MM.1S (cell line): Measurements from ENCODE around the gene BRWD1.

Experiments used
- DNase-seq: peaks from one replicate; pipeline ENCODE4 v3.0.0-alpha.2; 2015
- H2AFZ ChIP-seq: fragments of 300-600 bp; sonication (generic); 2 replicates; pipeline ENCODE4 v1.6.0; 2016; ENCODE audit warnings: antibody characterized with exemption, low read length
- H3F3A ChIP-seq: fragments of 300-600 bp; sonication (generic); 2 replicates; pipeline ENCODE4 v1.6.1; 2016; ENCODE audit warnings: mild to moderate bottlenecking, antibody characterized with exemption, low read length, moderate library complexity, mixed read lengths; ENCODE audit not compliant: insufficient read depth
- H3K27ac ChIP-seq: fragments of 300-600 bp; sonication (generic); 2 replicates; pipeline ENCODE4 v1.5.1; 2016; ENCODE audit warnings: mild to moderate bottlenecking, low read length
- H3K27me3 ChIP-seq: fragments of 300-600 bp; sonication (generic); replicated peaks from 2 replicates; pipeline ENCODE4 v1.6.0; 2016; ENCODE audit warnings: low read length; ENCODE audit not compliant: insufficient read depth
- H3K36me3 ChIP-seq: fragments of 300-600 bp; sonication (generic); replicated peaks from 2 replicates; pipeline ENCODE4 v1.6.1; 2016; ENCODE audit warnings: mild to moderate bottlenecking, low read length, mixed read lengths; ENCODE audit not compliant: insufficient read depth
- H3K4me1 ChIP-seq: fragments of 300-600 bp; sonication (generic); 2 replicates; pipeline ENCODE4 v1.6.1; 2016; ENCODE audit warnings: low read length, mixed read lengths
- H3K4me2 ChIP-seq: fragments of 300-600 bp; sonication (generic); 2 replicates; pipeline ENCODE4 v1.6.0; 2016; ENCODE audit warnings: low read depth, low read length
- H3K4me3 ChIP-seq: fragments of 300-600 bp; sonication (generic); 2 replicates; pipeline ENCODE4 v1.5.1; 2016; ENCODE audit warnings: low read length, mixed read lengths
- H3K79me2 ChIP-seq: fragments of 300-600 bp; sonication (generic); 2 replicates; pipeline ENCODE4 v1.6.1; 2016; ENCODE audit warnings: mixed run types, low read length, mixed read lengths
- H3K9ac ChIP-seq: fragments of 300-600 bp; sonication (generic); 2 replicates; pipeline ENCODE4 v1.6.1; 2016; ENCODE audit warnings: low read length, mixed read lengths
- H3K9me2 ChIP-seq: fragments of 300-600 bp; sonication (generic); replicated peaks from 2 replicates; pipeline ENCODE4 v1.6.1; 2016; ENCODE audit warnings: mild to moderate bottlenecking, low read length, mixed read lengths; ENCODE audit not compliant: insufficient read depth
- H3K9me3 ChIP-seq: fragments of 300-600 bp; sonication (generic); replicated peaks from 2 replicates; pipeline ENCODE4 v1.6.1; 2016; ENCODE audit warnings: mild to moderate bottlenecking, low read length, mixed read lengths; ENCODE audit not compliant: insufficient read depth
- H4K20me1 ChIP-seq: fragments of 300-600 bp; sonication (generic); 2 replicates; pipeline ENCODE4 v1.6.1; 2016; ENCODE audit warnings: mild to moderate bottlenecking, low read length, moderate library complexity, mixed read lengths; ENCODE audit not compliant: insufficient read depth
- CTCF ChIP-seq: fragments of 300-600 bp; sonication (generic); IDR thresholded peaks from 2 replicates; pipeline ENCODE4 v1.5.1; 2016; ENCODE audit warnings: antibody characterized with exemption, low read length, mixed read lengths
- EZH2 ChIP-seq: fragments of 300-600 bp; sonication (generic); optimal IDR thresholded peaks from 2 replicates; pipeline ENCODE3; 2017; ENCODE audit warnings: low read depth, mild to moderate bottlenecking, antibody characterized with exemption, low read length, mixed read lengths
- EZH2phosphoT487 ChIP-seq: fragments of 300-600 bp; sonication (generic); IDR thresholded peaks from 2 replicates; pipeline ENCODE4 v1.6.1; 2018; ENCODE audit warnings: antibody characterized with exemption, low read length

The BRWD1 gene

GRCh38 chr21:39156024-39156423 lies 157.4 kb downstream of the BRWD1 start:
- Histone ChIP-seq H3K79me2 (no peaks in the 10 kb centered on the region), H3K4me2 (no peak overlapping the region), H3K9me3 (no peaks in the 10 kb centered on the region), H3K27me3 (no peaks in the 10 kb centered on the region), H3F3A (no peaks in the 10 kb centered on the region), H4K20me1 (no peaks in the 10 kb centered on the region), H3K9me2 (no peaks in the 10 kb centered on the region), H3K4me1 (no peaks in the 10 kb centered on the region), H2AFZ (no peak overlapping the region), H3K36me3 (no peaks in the 10 kb centered on the region), H3K9ac (no peak overlapping the region), H3K27ac (no peak overlapping the region), H3K4me3 (no peak overlapping the region)
- DNase-seq, result no peak
- TF ChIP-seq EZH2 (no peak), CTCF (no peak), EZH2phosphoT487 (no peak)

GRCh38 chr21:39155578-39155977 lies 157.9 kb downstream of the BRWD1 start:
- Histone ChIP-seq H4K20me1 (no peaks in the 10 kb centered on the region), H3K9me2 (no peaks in the 10 kb centered on the region), H3K79me2 (no peaks in the 10 kb centered on the region), H3K4me3 (no peak overlapping the region), H3K27me3 (no peaks in the 10 kb centered on the region), H3K9me3 (no peaks in the 10 kb centered on the region), H2AFZ (no peak overlapping the region), H3K27ac (no peak overlapping the region), H3K4me2 (no peak overlapping the region), H3K9ac (no peak overlapping the region), H3K36me3 (no peaks in the 10 kb centered on the region), H3F3A (no peaks in the 10 kb centered on the region), H3K4me1 (no peaks in the 10 kb centered on the region)
- TF ChIP-seq CTCF (no peak), EZH2 (no peak), EZH2phosphoT487 (no peak)
- no peak for DNase-seq

- Histone ChIP-seq H4K20me1 (no peaks in the 10 kb centered on the region), H3K9me3 (no peaks in the 10 kb centered on the region), H2AFZ (no peak overlapping the region), H3K27ac (no peak overlapping the region), H3K27me3 (no peaks in the 10 kb centered on the region), H3K79me2 (no peaks in the 10 kb centered on the region), H3F3A (no peaks in the 10 kb centered on the region), H3K36me3 (no peaks in the 10 kb centered on the region), H3K4me2 (no peak overlapping the region), H3K4me3 (no peak overlapping the region), H3K9me2 (no peaks in the 10 kb centered on the region), H3K4me1 (no peaks in the 10 kb centered on the region), H3K9ac (no peak overlapping the region)
- DNase-seq, result no peak
- TF ChIP-seq CTCF, result no peak
- no peak for TF ChIP-seq EZH2
- TF ChIP-seq EZH2phosphoT487, result no peak
These were observed 159.6 kb downstream of the BRWD1 start for GRCh38 chr21:39153842-39154241.
